HepG2 (cell line): ENCODE results near the gene GPS2. TPM values are rescaled to one million over a fixed set of nuclear protein-coding genes. Genes with fewer than 3 reads are reported as not detected.

ENCODE experiments used
- ARID5B ChIP-seq: IDR thresholded peaks from 2 replicates; pipeline ENCODE4 v1.4.0; 2020; ENCODE audit warnings: mild to moderate bottlenecking, missing genetic modification reagents
- CBX5 ChIP-seq: sonication (generic); formaldehyde crosslinking; IDR thresholded peaks from 2 replicates; pipeline ENCODE4 v1.4.0; 2020; ENCODE audit warnings: missing genetic modification reagents, borderline replicate concordance
- DZIP1 ChIP-seq: sonication (generic); formaldehyde crosslinking; IDR thresholded peaks from 2 replicates; pipeline ENCODE4 v1.5.0; 2020; ENCODE audit warnings: mild to moderate bottlenecking, missing genetic modification reagents
- ETV5 ChIP-seq: IDR thresholded peaks from 2 replicates; pipeline ENCODE4 v1.6.1; 2018; ENCODE audit warnings: missing biosample characterization, missing genetic modification reagents, inconsistent platforms, borderline replicate concordance
- ETV6 ChIP-seq: sonication (generic); formaldehyde crosslinking; conservative IDR thresholded peaks from 2 replicates; pipeline ENCODE4 v1.4.0; 2020; ENCODE audit warnings: missing genetic modification reagents
- GLI4 ChIP-seq: sonication (generic); formaldehyde crosslinking; IDR thresholded peaks from 2 replicates; pipeline ENCODE4 v1.5.1; 2020; ENCODE audit warnings: missing genetic modification reagents, mild to moderate bottlenecking, moderate library complexity, borderline replicate concordance
- HMG20B ChIP-seq: conservative IDR thresholded peaks from 2 replicates; pipeline ENCODE4 v1.6.1; 2016; ENCODE audit warnings: missing genetic modification reagents, missing compliant biosample characterization
- HNF1B ChIP-seq: sonication (generic); formaldehyde crosslinking; IDR thresholded peaks from 2 replicates; pipeline ENCODE4 v1.5.1; 2020; ENCODE audit warnings: mild to moderate bottlenecking, moderate library complexity, missing genetic modification reagents
- HNF4A ChIP-seq: sonication (generic); formaldehyde crosslinking; IDR thresholded peaks from 2 replicates; pipeline ENCODE4 v1.4.0; 2020; ENCODE audit warnings: missing genetic modification reagents
- HOXD1 ChIP-seq: sonication (generic); formaldehyde crosslinking; IDR thresholded peaks from 2 replicates; pipeline ENCODE4 v1.5.0; 2020; ENCODE audit warnings: missing genetic modification reagents
- JARID2 ChIP-seq: sonication (generic); formaldehyde crosslinking; IDR thresholded peaks from 2 replicates; pipeline ENCODE4 v1.8.1; 2023; ENCODE audit warnings: missing genetic modification reagents, inconsistent platforms; ENCODE audit not compliant: insufficient replicate concordance
- RCOR2 ChIP-seq: IDR thresholded peaks from 2 replicates; pipeline ENCODE4 v1.6.1; 2016; ENCODE audit warnings: missing biosample characterization, missing genetic modification reagents
- REPIN1 ChIP-seq: sonication (generic); formaldehyde crosslinking; IDR thresholded peaks from 2 replicates; pipeline ENCODE4 v1.8.0; 2022; ENCODE audit warnings: missing genetic modification reagents, low read depth, mild to moderate bottlenecking, borderline replicate concordance
- RFX1 ChIP-seq: fragments of 450-650 bp; IDR thresholded peaks from 2 replicates; pipeline ENCODE4 v1.6.1; 2017
- STAT5B ChIP-seq: sonication (generic); formaldehyde crosslinking; IDR thresholded peaks from 2 replicates; pipeline ENCODE4 v1.4.0; 2020; ENCODE audit warnings: missing genetic modification reagents
- ZFP82 ChIP-seq: sonication (generic); formaldehyde crosslinking; IDR thresholded peaks from 2 replicates; pipeline ENCODE4 v1.5.1; 2020; ENCODE audit warnings: mild to moderate bottlenecking, missing genetic modification reagents, borderline replicate concordance
- ZNF207 ChIP-seq: fragments of 450-650 bp; IDR thresholded peaks from 2 replicates; pipeline ENCODE4 v1.6.1; 2016; ENCODE audit warnings: antibody characterized with exemption, borderline replicate concordance
- ZNF557 ChIP-seq: sonication (generic); formaldehyde crosslinking; IDR thresholded peaks from 2 replicates; pipeline ENCODE4 v1.4.0; 2020; ENCODE audit warnings: missing genetic modification reagents
- ZNF614 ChIP-seq: IDR thresholded peaks from 2 replicates; pipeline ENCODE4 v1.6.1; 2018; ENCODE audit warnings: missing biosample characterization, missing genetic modification reagents, inconsistent platforms, borderline replicate concordance
- ZNF652 ChIP-seq: IDR thresholded peaks from 2 replicates; pipeline ENCODE4 v1.6.1; 2016; ENCODE audit warnings: low read depth, borderline replicate concordance
- ZNF670 ChIP-seq: sonication (generic); formaldehyde crosslinking; IDR thresholded peaks from 2 replicates; pipeline ENCODE4 v1.8.0; 2022; ENCODE audit warnings: mild to moderate bottlenecking, missing genetic modification reagents, borderline replicate concordance
- ZNF777 ChIP-seq: sonication (generic); formaldehyde crosslinking; IDR thresholded peaks from 2 replicates; pipeline ENCODE4 v1.4.0; 2020; ENCODE audit warnings: missing genetic modification reagents
- ZNF891 ChIP-seq: sonication (generic); formaldehyde crosslinking; IDR thresholded peaks from 2 replicates; pipeline ENCODE4 v1.5.0; 2020; ENCODE audit warnings: mild to moderate bottlenecking, missing genetic modification reagents
- polyA plus RNA-seq, 8 experiments: library from polyadenylated mRNA; depleted of rRNA in 3 of 8; stranded (reverse) in 7 of 8; unstranded in 1 of 8; fragments of >200 nt; fragmentation: Illumina TruSeq in 4 of 8; extraction: Trizol in 4 of 8; gene quantifications; 2 replicates each; pipeline versions ENCODE4 v1.2.1 to v1.2.3, GENCODE V29; 2011 to 2016; ENCODE audit warnings: low read depth in 4 of 8, missing spikeins in 1 of 8, mixed read lengths in 1 of 8; ENCODE audit not compliant: insufficient read depth in 1 of 8
- total RNA-seq, 5 experiments: library from RNA; depleted of rRNA; stranded (reverse); fragments of >200 nt; fragmentation: Illumina TruSeq; extraction: Trizol; gene quantifications; 2 replicates each; pipeline ENCODE4 v1.2.3, GENCODE V29; 2016; ENCODE audit warnings: low read depth in 1 of 5

The GPS2 gene
- total and polyA plus RNA-seq, 2 of the 13 experiments (the other 11 are each of a cell fraction or from before 2014, with no cell fraction given) = 58.0 to 59.4 TPM

GRCh38 chr17:7351665-7352502 lies 36.7 kb upstream of the GPS2 start, which contains the start of gene KCTD11 (continued):
- TF ChIP-seq ARID5B (CRISPR knock-in tag) = no peak
- TF ChIP-seq ZNF777 (CRISPR knock-in tag) = peak; percentile 81
- TF ChIP-seq HMG20B = no peak
- no peak for TF ChIP-seq DZIP1 (CRISPR knock-in tag)
- TF ChIP-seq ZNF207 = no peak
- TF ChIP-seq HNF1B (CRISPR knock-in tag) = no peak
- no peak for TF ChIP-seq HNF4A (CRISPR knock-in tag)
- TF ChIP-seq GLI4 (CRISPR knock-in tag) = no peak
- TF ChIP-seq ETV5 (CRISPR knock-in tag) = peak; percentile 91
- 0 out of 2 replicates have a peak, but pooled peaks have one; percentile 18 for TF ChIP-seq RCOR2
- no peak for TF ChIP-seq RFX1
- TF ChIP-seq ZNF891 (CRISPR knock-in tag) = no peak
- peak; percentile 40; the same call in 1 of the 2 replicates for TF ChIP-seq REPIN1 (CRISPR knock-in tag)
- TF ChIP-seq ZNF670 (CRISPR knock-in tag) = no peak; the same call in 1 of the 2 replicates
- TF ChIP-seq ZNF557 = peak; percentile 51; the same call in 1 of the 2 replicates
- TF ChIP-seq CBX5 (CRISPR knock-in tag) = no peak
- no peak for TF ChIP-seq ETV6 (CRISPR knock-in tag)
- TF ChIP-seq ZFP82 (CRISPR knock-in tag) = peak; percentile 51; the same call in 1 of the 2 replicates
- no peak for TF ChIP-seq JARID2 (CRISPR knock-in tag)
- no peak for TF ChIP-seq ZNF652 (CRISPR knock-in tag)
- TF ChIP-seq ZNF614 (CRISPR knock-in tag) = no peak
- 0 out of 2 replicates have a peak, but pooled peaks have one; percentile 9 for TF ChIP-seq HOXD1 (CRISPR knock-in tag)
- TF ChIP-seq STAT5B (CRISPR knock-in tag) = no peak
